GM12872 (cell line): ENCODE results near the gene ZMPSTE24.

Experiments used
- TF ChIP-seq, protein P1 (sequence below): IDR thresholded peaks from 3 replicates; pipeline ENCODE4 v1.5.1; 2011; ENCODE audit warnings: low read depth, mild to moderate bottlenecking, low read length, moderate library complexity; ENCODE audit not compliant: insufficient read depth

Gene ZMPSTE24

DNA sequence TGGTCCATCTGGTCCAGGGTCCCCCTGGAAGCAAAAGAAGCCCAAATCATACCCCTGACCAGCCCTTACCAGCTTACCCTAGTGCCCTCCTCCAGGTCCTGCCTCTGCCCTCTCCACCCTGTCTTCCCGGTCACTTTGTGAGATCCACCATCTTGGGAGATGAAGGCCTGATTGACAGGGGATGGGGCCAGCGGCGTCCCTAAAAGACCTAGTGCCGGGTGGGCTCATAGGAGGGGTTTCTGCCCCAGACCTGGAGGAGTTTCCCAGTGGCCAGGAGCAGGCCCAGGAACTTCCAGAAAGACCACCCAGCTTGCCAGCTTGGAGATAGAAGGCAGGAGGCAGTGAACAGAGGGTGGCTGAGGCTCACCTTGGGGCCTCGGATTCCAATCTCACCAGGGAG is 53.7 kb downstream of the ZMPSTE24 start:
- TF ChIP-seq, protein P1, sequence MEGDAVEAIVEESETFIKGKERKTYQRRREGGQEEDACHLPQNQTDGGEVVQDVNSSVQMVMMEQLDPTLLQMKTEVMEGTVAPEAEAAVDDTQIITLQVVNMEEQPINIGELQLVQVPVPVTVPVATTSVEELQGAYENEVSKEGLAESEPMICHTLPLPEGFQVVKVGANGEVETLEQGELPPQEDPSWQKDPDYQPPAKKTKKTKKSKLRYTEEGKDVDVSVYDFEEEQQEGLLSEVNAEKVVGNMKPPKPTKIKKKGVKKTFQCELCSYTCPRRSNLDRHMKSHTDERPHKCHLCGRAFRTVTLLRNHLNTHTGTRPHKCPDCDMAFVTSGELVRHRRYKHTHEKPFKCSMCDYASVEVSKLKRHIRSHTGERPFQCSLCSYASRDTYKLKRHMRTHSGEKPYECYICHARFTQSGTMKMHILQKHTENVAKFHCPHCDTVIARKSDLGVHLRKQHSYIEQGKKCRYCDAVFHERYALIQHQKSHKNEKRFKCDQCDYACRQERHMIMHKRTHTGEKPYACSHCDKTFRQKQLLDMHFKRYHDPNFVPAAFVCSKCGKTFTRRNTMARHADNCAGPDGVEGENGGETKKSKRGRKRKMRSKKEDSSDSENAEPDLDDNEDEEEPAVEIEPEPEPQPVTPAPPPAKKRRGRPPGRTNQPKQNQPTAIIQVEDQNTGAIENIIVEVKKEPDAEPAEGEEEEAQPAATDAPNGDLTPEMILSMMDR: no peak

DNA sequence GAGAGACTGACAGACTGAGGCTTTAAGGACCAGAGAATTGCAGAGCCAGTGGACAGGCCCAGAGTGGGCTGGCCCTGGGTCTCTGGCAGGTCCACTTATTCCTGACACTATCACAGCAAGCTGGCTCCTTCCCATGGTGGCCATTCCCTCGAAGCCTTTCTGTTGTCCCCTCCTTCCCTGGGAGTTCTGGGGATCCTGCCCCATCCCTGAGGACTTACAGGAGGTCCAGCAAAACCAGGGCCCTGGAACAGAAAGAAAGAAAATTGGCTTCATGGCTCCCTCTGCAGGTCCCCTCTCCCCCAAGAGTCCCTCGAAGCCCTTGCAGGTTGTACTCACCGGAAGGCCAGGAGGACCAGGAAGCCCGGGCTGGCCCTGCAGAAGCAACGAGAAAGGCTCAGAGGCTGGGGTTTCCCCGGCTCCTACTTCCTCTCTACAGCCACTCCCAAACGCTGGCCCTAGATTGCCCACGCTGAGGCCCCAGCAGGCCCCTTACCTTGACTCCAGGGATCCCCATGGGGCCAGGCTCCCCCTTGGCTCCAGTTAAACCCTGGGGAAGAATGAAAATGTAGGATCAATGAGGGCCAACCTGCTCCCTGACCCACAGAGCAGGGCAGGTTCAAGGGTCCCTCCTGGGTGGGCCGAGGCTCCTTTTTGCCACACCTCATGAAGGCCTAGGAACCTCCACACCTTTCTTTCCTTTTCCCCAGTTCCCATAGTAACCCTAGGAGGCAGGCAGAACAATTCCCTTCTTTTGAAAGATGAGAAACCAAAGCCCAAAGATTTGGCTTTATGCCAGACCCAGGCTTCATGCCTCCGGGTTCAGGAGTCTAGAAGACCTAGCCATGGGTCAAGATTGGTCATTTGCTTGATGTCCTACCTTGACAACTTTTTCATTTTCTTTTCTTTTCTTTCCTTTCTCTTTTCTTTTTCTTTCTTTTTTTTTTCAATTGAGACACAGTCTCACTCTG is 54.5 kb downstream of the ZMPSTE24 start:
- TF ChIP-seq, protein P1: no peak

DNA sequence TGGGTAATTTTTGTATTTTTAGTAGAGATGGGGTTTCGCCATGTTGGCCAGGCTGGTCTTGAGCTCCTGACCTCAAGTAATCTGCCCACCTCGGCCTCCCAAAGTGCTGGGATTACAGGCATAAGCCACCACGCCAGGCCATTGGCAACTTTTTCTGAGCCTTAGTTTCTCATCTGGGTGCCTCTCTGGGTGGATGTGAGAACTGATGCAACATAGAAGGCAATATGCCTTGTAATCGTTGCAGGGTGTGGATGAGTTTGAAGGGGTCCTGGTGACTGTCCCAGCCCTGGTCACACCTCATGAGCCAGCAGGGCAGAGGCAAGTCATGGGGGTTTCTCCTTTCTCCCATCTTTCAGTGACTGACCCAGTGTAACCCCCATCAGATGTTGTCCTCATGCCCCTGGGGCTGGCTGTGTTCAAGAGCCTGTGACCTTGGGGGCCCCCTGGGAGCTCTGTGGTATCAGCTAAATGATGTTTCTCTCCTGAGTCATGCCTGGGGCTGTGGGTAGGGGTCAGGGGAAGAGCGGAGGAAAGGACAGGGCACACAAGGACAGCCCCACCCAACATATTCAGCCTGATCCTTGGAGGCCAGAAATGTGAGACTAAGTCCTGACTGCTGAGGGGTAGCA is 55.4 kb downstream of the ZMPSTE24 start:
- TF ChIP-seq, protein P1: no peak

DNA sequence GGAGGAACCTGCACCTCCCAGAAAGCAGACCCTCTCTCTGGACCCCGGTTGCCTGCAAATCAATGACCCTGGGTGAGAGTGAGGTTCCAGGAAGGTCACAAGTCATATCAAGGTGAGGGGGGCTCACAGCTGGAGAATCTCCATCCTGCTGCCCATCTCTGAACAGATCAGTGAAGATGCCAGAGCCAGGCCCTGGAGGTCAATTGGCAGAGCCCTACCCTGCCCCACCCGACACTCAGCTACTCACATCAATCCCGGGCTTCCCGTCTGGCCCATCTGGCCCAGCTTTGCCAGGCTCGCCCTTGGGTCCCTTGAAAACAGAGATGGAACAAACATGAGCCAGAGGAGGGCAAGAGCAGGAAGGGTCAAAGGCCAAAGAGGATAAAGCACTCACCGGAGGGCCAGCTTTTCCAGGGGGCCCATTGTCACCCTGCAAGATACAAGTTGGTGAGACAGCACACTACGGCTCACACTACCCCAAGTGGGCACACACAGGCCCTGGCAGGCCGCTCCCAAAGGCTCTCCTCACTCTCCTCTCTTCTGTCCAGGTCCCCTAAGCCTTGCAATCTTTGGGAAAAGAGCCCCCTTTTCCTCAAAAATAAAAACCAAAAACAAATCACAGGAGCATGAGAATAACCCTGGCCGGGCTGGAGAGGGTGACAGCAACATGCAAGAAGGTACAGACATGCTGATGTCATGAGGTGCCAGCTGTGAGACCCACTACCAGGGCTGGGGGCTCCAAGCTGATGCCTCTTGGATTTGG is 56.1 kb downstream of the ZMPSTE24 start:
- TF ChIP-seq, protein P1: no peak

DNA sequence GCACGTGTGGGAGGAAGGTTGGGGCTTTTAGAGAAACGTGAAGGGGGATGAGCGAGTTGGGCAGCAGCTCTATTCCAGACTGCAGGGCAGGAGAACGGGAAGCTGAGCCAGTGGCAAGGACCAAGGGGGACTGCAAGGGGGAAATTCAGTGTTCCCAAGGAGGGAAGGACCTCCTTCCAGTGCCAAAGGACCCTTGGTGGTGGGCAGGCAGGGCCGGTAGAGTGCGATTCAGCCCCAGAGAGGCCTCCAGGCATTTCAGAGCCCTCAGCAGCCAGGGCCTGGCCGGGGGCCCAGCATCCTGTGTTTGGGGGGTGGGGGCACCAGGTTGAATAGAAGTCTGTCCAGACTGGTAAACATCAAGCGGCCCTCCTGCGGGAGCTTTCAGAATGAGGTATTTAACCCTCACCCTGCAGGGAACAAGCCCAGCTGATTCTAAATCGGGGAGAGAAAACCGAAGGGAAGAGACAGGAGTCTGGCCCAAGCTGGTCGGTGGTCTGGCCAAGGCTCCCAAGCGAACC is 56.7 kb downstream of the ZMPSTE24 start:
- TF ChIP-seq, protein P1: no peak

DNA sequence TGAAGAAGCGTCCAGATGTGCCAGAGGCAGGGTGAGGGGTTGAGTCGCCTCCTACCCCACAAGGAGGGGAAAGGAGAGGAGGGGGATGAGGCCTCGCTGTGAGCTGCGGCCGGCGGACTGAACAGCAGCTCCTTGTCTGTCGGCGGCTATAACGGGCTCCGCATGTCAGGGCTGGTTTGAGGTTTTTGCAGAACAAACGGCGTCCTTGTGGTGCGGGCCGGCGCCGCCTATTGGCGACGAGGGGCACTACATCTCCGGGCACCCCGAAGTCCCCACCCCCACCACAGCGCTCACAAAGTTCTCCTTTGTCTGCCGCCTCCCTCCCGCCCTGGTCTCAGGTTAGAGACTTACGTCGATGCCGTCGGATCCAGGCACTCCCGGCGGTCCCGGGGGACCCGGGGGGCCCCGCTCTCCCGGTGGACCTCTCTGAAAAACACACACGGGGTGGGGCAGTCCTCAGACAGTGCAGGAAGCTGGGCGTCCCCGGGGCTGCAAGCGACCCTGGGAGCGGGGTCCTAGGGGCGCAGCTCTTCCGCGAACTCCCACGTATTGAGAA is 57.3 kb downstream of the ZMPSTE24 start:
- TF ChIP-seq, protein P1: peak; percentile 97
